K562 (cell line): ENCODE data around the gene MTIF3. TPM values are rescaled to one million over a fixed set of nuclear protein-coding genes. Genes with fewer than 3 reads are reported as not detected.

ENCODE experiments used
- ATAC-seq: fragments of 200-7000 bp; cut with Tn5 transposase; 3 replicates; pipeline ENCODE4 v1.9.1; 2020; ENCODE audit warnings: moderate library complexity
- BruUV-seq: library from RNA; stranded (reverse); fragments of 400-500 nt; replicated peaks from 2 replicates; lab custom pipeline; 2021; lab: Mats Ljungman, UMichigan
- CTCF ChIA-PET: fragments of 300-600 bp; formaldehyde crosslinking; extraction: SDS; loops from one replicate; lab custom pipeline; 2021; ENCODE audit warnings: low intra/inter-chr PET ratio; lab: Yijun Ruan, JAX
- POLR2A ChIA-PET: fragments of 300-600, 350-650 bp; sonication (Branson Sonifier 250); formaldehyde crosslinking; extraction: SDS; loops from one replicate; lab custom pipeline; 2021; ENCODE audit warnings: antibody characterized with exemption, inconsistent platforms; lab: Yijun Ruan, JAX
- DNase-seq, 4 experiments: peaks; one replicate each; pipeline versions ENCODE4 v3.0.0 to v3.0.0-alpha.2; 2011 to 2018; ENCODE audit warnings: low spot score in 3 of 4, mixed read lengths in 3 of 4; ENCODE audit errors: extremely low read depth in 1 of 4
- FAIRE-seq: peaks from 2 replicates; lab custom pipeline; 2011; peaks lifted over from hg19 to GRCh38; lab: Jason Lieb, UNC
- H2AFZ ChIP-seq: 2 replicates; pipeline ENCODE4 v1.6.0; 2011; ENCODE audit warnings: low read depth, low read length, control low read depth, inconsistent platforms
- H3K27ac ChIP-seq: fragments of 200-600 bp; 3 replicates; pipeline ENCODE4 v1.8.0; 2011; ENCODE audit warnings: low read depth, mild to moderate bottlenecking, control low read depth, inconsistent platforms, low read length, moderate library complexity, mixed read lengths; ENCODE audit errors: extremely low read depth
- H3K27me3 ChIP-seq, 2 experiments: fragments of 300-600 bp in 1 of 2; 2 replicates in 1 of 2; 3 replicates in 1 of 2; pipeline versions ENCODE4 v1.6.0 to v1.8.0; 2011; ENCODE audit warnings: inconsistent platforms in 2 of 2, low read length in 2 of 2, mild to moderate bottlenecking in 1 of 2, mixed read lengths in 1 of 2, moderate library complexity in 1 of 2; ENCODE audit not compliant: control insufficient read depth in 2 of 2, insufficient read depth in 2 of 2
- H3K36me3 ChIP-seq: fragments of 300-600 bp; 3 replicates; pipeline ENCODE4 v1.8.0; 2011; ENCODE audit warnings: mild to moderate bottlenecking, low read length, inconsistent platforms; ENCODE audit not compliant: control insufficient read depth, insufficient read depth
- H3K4me1 ChIP-seq, 2 experiments: fragments of 200-600 bp in 1 of 2; replicated peaks in 1 of 2; 2 replicates in 1 of 2; 3 replicates in 1 of 2; pipeline versions ENCODE4 v1.5.1 to v1.8.0; 2011; ENCODE audit warnings: inconsistent platforms in 2 of 2, low read length in 2 of 2, mild to moderate bottlenecking in 1 of 2, mixed read lengths in 1 of 2, moderate library complexity in 1 of 2; ENCODE audit not compliant: control insufficient read depth in 2 of 2, insufficient read depth in 2 of 2
- H3K4me2 ChIP-seq: 2 replicates; pipeline ENCODE4 v1.6.1; 2011; ENCODE audit warnings: low read length, control low read depth, inconsistent platforms, mixed read lengths; ENCODE audit not compliant: insufficient read depth
- H3K4me3 ChIP-seq: fragments of 200-600 bp; sonication (generic), shearing (Covaris generic); 2 replicates; pipeline ENCODE4 v1.5.1; 2016; ENCODE audit warnings: control low read depth, inconsistent platforms
- H3K79me2 ChIP-seq: fragments of 200-600 bp; 3 replicates; pipeline ENCODE4 v1.8.0; 2011; ENCODE audit warnings: low read length, inconsistent platforms; ENCODE audit not compliant: control insufficient read depth, insufficient read depth
- H3K9ac ChIP-seq, 2 experiments: 2 replicates each; pipeline versions ENCODE4 v1.6.0 to v1.6.1; 2011; ENCODE audit warnings: low read depth in 2 of 2, low read length in 2 of 2, control low read depth in 1 of 2, inconsistent platforms in 1 of 2, mild to moderate bottlenecking in 1 of 2, mixed read lengths in 1 of 2; ENCODE audit not compliant: insufficient read depth in 1 of 2
- H3K9me1 ChIP-seq: one replicate; pipeline ENCODE4 v1.6.0; 2011; ENCODE audit warnings: inconsistent platforms, mild to moderate bottlenecking, low read length, moderate library complexity; ENCODE audit not compliant: control insufficient read depth, insufficient read depth
- H3K9me3 ChIP-seq: replicated peaks from 2 replicates; pipeline ENCODE4 v1.5.1; 2011; ENCODE audit warnings: low read depth, low read length, inconsistent platforms; ENCODE audit not compliant: control insufficient read depth, insufficient read depth
- H4K20me1 ChIP-seq: replicated peaks from 2 replicates; pipeline ENCODE4 v1.6.1; 2011; ENCODE audit warnings: low read length, inconsistent platforms, mixed read lengths; ENCODE audit not compliant: control insufficient read depth, insufficient read depth
- BMI1 ChIP-seq: fragments of 150-350 bp; IDR thresholded peaks from 2 replicates; pipeline ENCODE4 v1.6.1; 2014; ENCODE audit warnings: low read length
- NBN ChIP-seq: fragments of 450-650 bp; IDR thresholded peaks from 2 replicates; pipeline ENCODE4 v1.6.1; 2016; ENCODE audit warnings: low read depth, mild to moderate bottlenecking
- NR4A1 ChIP-seq, 2 experiments: fragments of 250-450 bp in 1 of 2; fragments of 450-650 bp in 1 of 2; sonication (Bioruptor Pico) in 1 of 2; IDR thresholded peaks; 2 replicates each; pipeline versions ENCODE4 v1.4.0 to v1.6.1; 2016 to 2020; ENCODE audit warnings: mild to moderate bottlenecking in 2 of 2, missing compliant biosample characterization in 1 of 2, missing genetic modification characterization in 1 of 2, moderate library complexity in 1 of 2
- PHB ChIP-seq: fragments of 250-450 bp; sonication (Bioruptor Pico); IDR thresholded peaks from 2 replicates; pipeline ENCODE4 v1.5.0; 2021
- RAD21 ChIP-seq, 2 experiments: fragments of 250-450 bp in 1 of 2; fragments of 450-650 bp in 1 of 2; sonication (Bioruptor Pico) in 1 of 2; formaldehyde crosslinking in 1 of 2; IDR thresholded peaks in 1 of 2; conservative IDR thresholded peaks in 1 of 2; 2 replicates each; pipeline versions ENCODE4 v1.4.0 to v1.8.0; 2020 to 2022; ENCODE audit warnings: mild to moderate bottlenecking in 2 of 2, moderate library complexity in 1 of 2
- RB1 ChIP-seq: fragments of 450-650 bp; IDR thresholded peaks from 2 replicates; pipeline ENCODE4 v1.6.1; 2017; ENCODE audit warnings: low read depth, mild to moderate bottlenecking
- SP1 ChIP-seq: sonication (generic); formaldehyde crosslinking; IDR thresholded peaks from 2 replicates; pipeline ENCODE4 v1.8.1; 2022; ENCODE audit warnings: mild to moderate bottlenecking, missing genetic modification reagents
- XRCC4 ChIP-seq: IDR thresholded peaks from one replicate; pipeline ENCODE4 v1.6.1; 2011; ENCODE audit not compliant: insufficient read depth, insufficient read length; ENCODE audit errors: extremely low read depth
- ZFPM2 ChIP-seq: fragments of 250-450 bp; sonication (Bioruptor Pico); IDR thresholded peaks from 2 replicates; pipeline ENCODE4 v1.5.1; 2022; ENCODE audit warnings: mild to moderate bottlenecking
- ZNF239 ChIP-seq: fragments of 250-450 bp; sonication (Bioruptor Pico); IDR thresholded peaks from 2 replicates; pipeline ENCODE4 v1.4.0; 2020; ENCODE audit warnings: mild to moderate bottlenecking
- ZNF282 ChIP-seq: sonication (generic); formaldehyde crosslinking; IDR thresholded peaks from 2 replicates; pipeline ENCODE4 v1.8.1; 2023; ENCODE audit warnings: missing genetic modification reagents
- ZNF586 ChIP-seq: fragments of 450-650 bp; formaldehyde crosslinking; conservative IDR thresholded peaks from 2 replicates; pipeline ENCODE4 v1.4.0; 2020; ENCODE audit warnings: mild to moderate bottlenecking, moderate library complexity
- ZNF75A ChIP-seq: fragments of 450-650 bp; formaldehyde crosslinking; IDR thresholded peaks from 2 replicates; pipeline ENCODE4 v1.4.0; 2020; ENCODE audit warnings: mild to moderate bottlenecking
- ZSCAN29 ChIP-seq: fragments of 450-650 bp; IDR thresholded peaks from 2 replicates; pipeline ENCODE4 v1.6.1; 2017
- WGBS: fragments of 100-300 bp; shearing (Covaris generic); methylation state at CpG from one replicate; pipeline ENCODE4 v1.1.6; 2016; ENCODE audit warnings: low coverage, mixed read lengths; ENCODE audit not compliant: insufficient coverage; ENCODE audit errors: missing lambda C conversion rate; 5-methylcytosine and 5-hydroxymethylcytosine counted together
- in situ Hi-C: fragments of 300-500 bp; cut with MboI; formaldehyde crosslinking; loops from 4 replicates; pipeline ENCODE4 v1.15.0; 2018; ENCODE audit warnings: inconsistent platforms, mixed read lengths
- intact Hi-C: fragments of 100-400 bp; cut with micrococcal nuclease; formaldehyde crosslinking; loops from 2 replicates; pipeline ENCODE4 v1.14.2; 2022
- polyA plus RNA-seq, 8 experiments: library from polyadenylated mRNA; depleted of rRNA in 4 of 8; stranded (reverse) in 5 of 8; unstranded in 3 of 8; fragments of >200 nt; fragmentation: Nextera tagmentation in 2 of 8; fragmentation: Illumina TruSeq in 1 of 8; extraction: Ambion mirVana in 2 of 8; extraction: Trizol in 1 of 8; gene quantifications; 2 replicates each; pipeline versions ENCODE4 v1.2.1 to v1.2.3, GENCODE V29; 2011 to 2014; ENCODE audit warnings: inconsistent platforms in 1 of 8, missing spikeins in 1 of 8
- total RNA-seq, 7 experiments: library from RNA; depleted of rRNA in 6 of 7; stranded (reverse); fragments of >200 nt in 6 of 7; fragmentation: Illumina TruSeq in 2 of 7; extraction: Trizol in 2 of 7; gene quantifications; 2 replicates each; pipeline versions ENCODE4 v1.2.1 to v1.2.3, GENCODE V29; 2011 to 2021; ENCODE audit warnings: low replicate concordance in 1 of 7
- TF ChIP-seq, protein P1 (sequence below): fragments of 450-650 bp; IDR thresholded peaks from 2 replicates; pipeline ENCODE4 v1.6.1; 2016; ENCODE audit warnings: missing biosample characterization, missing genetic modification characterization
- TF ChIP-seq, protein P2 (sequence below): fragments of 450-650 bp; IDR thresholded peaks from 2 replicates; pipeline ENCODE4 v1.7.1; 2018; ENCODE audit warnings: mild to moderate bottlenecking, low read depth; ENCODE audit not compliant: partially characterized antibody
- TF ChIP-seq, protein P3 (sequence below), 3 experiments: IDR thresholded peaks in 2 of 3; conservative IDR thresholded peaks in 1 of 3; 2 replicates each; pipeline ENCODE4 v1.5.1; 2011 to 2012; ENCODE audit warnings: low read length in 3 of 3, mild to moderate bottlenecking in 3 of 3, control low read depth in 2 of 3, improper control_type of control experiment in 1 of 3, inconsistent platforms in 1 of 3, low read depth in 1 of 3, mixed read lengths in 1 of 3, moderate library complexity in 1 of 3; ENCODE audit not compliant: insufficient read depth in 2 of 3

MTIF3 gene
- total and polyA plus RNA-seq, 9 of the 15 experiments (the other 6 are each of a cell fraction or from before 2014, with no cell fraction given): 23.5 to 73.6 (median 45.2) TPM

DNA sequence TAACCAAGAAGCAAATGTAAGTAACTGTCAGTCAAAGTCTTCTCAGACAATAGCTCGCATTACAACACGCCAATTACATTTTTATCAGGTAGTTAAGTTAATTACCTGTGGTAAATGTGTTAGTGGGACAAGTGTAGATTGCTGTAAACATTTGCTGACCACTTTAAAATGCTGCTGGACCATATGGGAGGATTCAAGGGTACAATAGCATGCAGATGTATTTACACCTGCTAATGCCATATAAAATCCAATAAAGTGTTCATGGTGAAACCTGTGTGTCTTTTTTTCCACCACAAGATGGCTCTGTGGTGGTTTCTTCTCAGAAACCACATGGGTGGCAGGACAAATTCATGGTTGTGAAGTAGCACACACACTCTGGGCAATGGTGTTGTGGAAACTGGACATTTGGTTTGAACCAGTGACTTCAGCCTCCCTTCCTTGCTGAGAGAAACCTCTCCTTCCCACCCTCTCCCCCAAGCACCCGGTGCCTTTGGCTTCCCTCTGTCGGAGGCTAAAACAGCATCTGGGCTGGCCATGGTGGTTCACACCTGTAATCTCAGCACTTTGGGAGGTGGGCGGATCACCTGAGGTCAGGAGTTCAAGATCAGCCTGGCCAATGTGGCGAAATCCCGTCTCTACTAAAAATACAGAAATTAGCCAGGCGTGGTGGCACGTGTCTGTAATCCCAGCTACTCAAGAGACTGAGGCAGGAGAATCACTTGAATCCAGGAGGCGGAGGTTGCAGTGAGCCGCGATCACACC is 44.0 kb downstream of the MTIF3 start:
- Histone ChIP-seq H3K9me1 (no peaks in the 10 kb centered on the region), H3K4me1 (no peaks in the 10 kb centered on the region), H4K20me1 (no peaks in the 10 kb centered on the region), H3K9ac (no peak overlapping the region), H3K9me3 (no peaks in the 10 kb centered on the region), H3K4me2 (no peak overlapping the region), H3K4me3 (no peak overlapping the region), H3K36me3 (no peaks in the 10 kb centered on the region), H2AFZ (0 out of 2 replicates have a peak overlapping the region, but pooled peaks have one; percentile 58), H3K79me2 (no peaks in the 10 kb centered on the region), H3K27ac (no peak overlapping the region), H3K27me3 (peaks cover 4 to 29% of the 10 kb centered on the region in 2 experiments; a peak in 4 of 5 replicates)
- intact Hi-C loops: no loop called here
- DNase-seq (peak; percentile 14 to 47 (median 24)), ATAC-seq (peak; percentile 74), FAIRE-seq (peak; percentile 76)
- CTCF ChIA-PET: interaction anchor here (1.4 kb wide), 1 partner anchor 421 kb away, joined by 7 read pairs; no protein-coding TSS in a partner anchor
- BruUV-seq: no TSS peak
- in situ Hi-C loops: no loop called here
- POLR2A ChIA-PET: interaction anchor here (0.6 to 1.0 kb wide), 2 partner anchors 10 to 76 kb away, joined by 3 read pairs; no protein-coding TSS in a partner anchor
- 10% methylated on average over 12 of the region's 12 CpGs for WGBS
- TF ChIP-seq, protein P1, sequence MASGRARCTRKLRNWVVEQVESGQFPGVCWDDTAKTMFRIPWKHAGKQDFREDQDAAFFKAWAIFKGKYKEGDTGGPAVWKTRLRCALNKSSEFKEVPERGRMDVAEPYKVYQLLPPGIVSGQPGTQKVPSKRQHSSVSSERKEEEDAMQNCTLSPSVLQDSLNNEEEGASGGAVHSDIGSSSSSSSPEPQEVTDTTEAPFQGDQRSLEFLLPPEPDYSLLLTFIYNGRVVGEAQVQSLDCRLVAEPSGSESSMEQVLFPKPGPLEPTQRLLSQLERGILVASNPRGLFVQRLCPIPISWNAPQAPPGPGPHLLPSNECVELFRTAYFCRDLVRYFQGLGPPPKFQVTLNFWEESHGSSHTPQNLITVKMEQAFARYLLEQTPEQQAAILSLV (tag): no peak
- TF ChIP-seq, protein P2, sequence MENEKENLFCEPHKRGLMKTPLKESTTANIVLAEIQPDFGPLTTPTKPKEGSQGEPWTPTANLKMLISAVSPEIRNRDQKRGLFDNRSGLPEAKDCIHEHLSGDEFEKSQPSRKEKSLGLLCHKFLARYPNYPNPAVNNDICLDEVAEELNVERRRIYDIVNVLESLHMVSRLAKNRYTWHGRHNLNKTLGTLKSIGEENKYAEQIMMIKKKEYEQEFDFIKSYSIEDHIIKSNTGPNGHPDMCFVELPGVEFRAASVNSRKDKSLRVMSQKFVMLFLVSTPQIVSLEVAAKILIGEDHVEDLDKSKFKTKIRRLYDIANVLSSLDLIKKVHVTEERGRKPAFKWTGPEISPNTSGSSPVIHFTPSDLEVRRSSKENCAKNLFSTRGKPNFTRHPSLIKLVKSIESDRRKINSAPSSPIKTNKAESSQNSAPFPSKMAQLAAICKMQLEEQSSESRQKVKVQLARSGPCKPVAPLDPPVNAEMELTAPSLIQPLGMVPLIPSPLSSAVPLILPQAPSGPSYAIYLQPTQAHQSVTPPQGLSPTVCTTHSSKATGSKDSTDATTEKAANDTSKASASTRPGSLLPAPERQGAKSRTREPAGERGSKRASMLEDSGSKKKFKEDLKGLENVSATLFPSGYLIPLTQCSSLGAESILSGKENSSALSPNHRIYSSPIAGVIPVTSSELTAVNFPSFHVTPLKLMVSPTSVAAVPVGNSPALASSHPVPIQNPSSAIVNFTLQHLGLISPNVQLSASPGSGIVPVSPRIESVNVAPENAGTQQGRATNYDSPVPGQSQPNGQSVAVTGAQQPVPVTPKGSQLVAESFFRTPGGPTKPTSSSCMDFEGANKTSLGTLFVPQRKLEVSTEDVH: no peak
- TF ChIP-seq ZNF586 (no peak), SP1 (CRISPR knock-in tag) (no peak), RB1 (no peak), PHB (CRISPR knock-in tag) (no peak), NR4A1 (CRISPR knock-in tag; IDR thresholded peaks at IDR 0.05) (no peak), NR4A1 (tag; IDR thresholded peaks at IDR 0.05) (no peak), ZNF239 (CRISPR knock-in tag) (no peak), ZSCAN29 (no peak), BMI1 (no peak), RAD21 (CRISPR knock-in tag; conservative IDR thresholded peaks at IDR 0.05 in 1 of 2, IDR thresholded peaks at IDR 0.05 in 1 of 2) (peak; percentile 41 to 59), XRCC4 (no peak), ZNF75A (CRISPR knock-in tag) (no peak), NBN (no peak), ZFPM2 (CRISPR knock-in tag) (no peak), ZNF282 (no peak)
- TF ChIP-seq, protein P3, sequence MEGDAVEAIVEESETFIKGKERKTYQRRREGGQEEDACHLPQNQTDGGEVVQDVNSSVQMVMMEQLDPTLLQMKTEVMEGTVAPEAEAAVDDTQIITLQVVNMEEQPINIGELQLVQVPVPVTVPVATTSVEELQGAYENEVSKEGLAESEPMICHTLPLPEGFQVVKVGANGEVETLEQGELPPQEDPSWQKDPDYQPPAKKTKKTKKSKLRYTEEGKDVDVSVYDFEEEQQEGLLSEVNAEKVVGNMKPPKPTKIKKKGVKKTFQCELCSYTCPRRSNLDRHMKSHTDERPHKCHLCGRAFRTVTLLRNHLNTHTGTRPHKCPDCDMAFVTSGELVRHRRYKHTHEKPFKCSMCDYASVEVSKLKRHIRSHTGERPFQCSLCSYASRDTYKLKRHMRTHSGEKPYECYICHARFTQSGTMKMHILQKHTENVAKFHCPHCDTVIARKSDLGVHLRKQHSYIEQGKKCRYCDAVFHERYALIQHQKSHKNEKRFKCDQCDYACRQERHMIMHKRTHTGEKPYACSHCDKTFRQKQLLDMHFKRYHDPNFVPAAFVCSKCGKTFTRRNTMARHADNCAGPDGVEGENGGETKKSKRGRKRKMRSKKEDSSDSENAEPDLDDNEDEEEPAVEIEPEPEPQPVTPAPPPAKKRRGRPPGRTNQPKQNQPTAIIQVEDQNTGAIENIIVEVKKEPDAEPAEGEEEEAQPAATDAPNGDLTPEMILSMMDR (IDR thresholded peaks at IDR 0.05 in 2 of 3, conservative IDR thresholded peaks at IDR 0.05 in 1 of 3; ENCODE audit: insufficient read depth in 2 of 3, low read depth in 1 of 3, low read length in 3 of 3): peak; percentile 42 to 57 (median 45)
